Activated CD8-positive, alpha-beta memory T cell treated with anti-CD3 and anti-CD28 coated beads, Interleukin-2, amount 10 ng/mL, durations not matched to agents 7 days and 5 days (primary cell): Measurements from ENCODE around the gene SOX21. TPM values are rescaled to one million over a fixed set of nuclear protein-coding genes. Genes with fewer than 3 reads are reported as not detected.

ENCODE experiments used
- total RNA-seq, 2 experiments: library from RNA; stranded (reverse); gene quantifications; one replicate each; pipeline ENCODE4 v1.2.3, GENCODE V29; 2021

SOX21 gene
- total RNA-seq, 2 experiments from 2014 or later = not detected

Other genes with a start within 250 kb of the SOX21 start
- gene DCT, start 232.9 kb downstream of the SOX21 start, total RNA-seq = under 1 TPM in 1 of 2 experiments, not detected in 1; 0.06 TPM
- 10 to 100 TPM; 14.0 to 19.5 TPM for gene TGDS, start 116.4 kb downstream of the SOX21 start, total RNA-seq
- gene GPR180, start 110.7 kb downstream of the SOX21 start, total RNA-seq = 1 to 10 TPM; 7.2 to 7.5 TPM